Stimulated activated naive CD4-positive, alpha-beta T cell (primary cell): Measurements from ENCODE around the gene GALNT11.
A peak's percentile ranks its signal among the peaks of the same experiment; 100 is the strongest.

Experiments used
- DNase-seq, 6 experiments: peaks; one replicate each; lab custom pipeline; 2025; lab: John Stamatoyannopoulos, UW

The GALNT11 gene

DNA sequence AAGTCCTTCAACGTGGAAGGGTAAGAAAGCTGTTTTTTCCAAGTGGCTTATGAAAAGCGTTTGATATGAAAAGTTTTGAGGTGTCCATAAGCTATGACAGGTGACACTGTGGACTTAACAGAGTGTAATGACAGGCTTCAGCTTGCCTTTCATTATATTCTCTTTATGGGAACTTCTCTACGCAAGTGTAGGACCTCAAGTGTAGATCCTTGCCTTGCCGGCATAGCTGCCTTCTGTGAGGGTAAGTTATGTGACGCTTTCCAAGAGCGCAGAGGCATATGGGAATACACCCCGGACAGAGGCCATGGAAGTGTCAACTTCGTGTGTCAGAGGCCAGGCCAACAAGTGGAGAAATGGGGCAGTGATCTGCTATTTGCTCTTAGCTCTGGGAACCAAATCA lies 91.9 kb downstream of the GALNT11 start:
- no peak for DNase-seq

- DNase-seq = no peak
Observed at GRCh38 chr7:152120210-152120609, 94.7 kb downstream of the GALNT11 start.

- DNase-seq = no peak
Observed at GRCh38 chr7:152120776-152121175, 95.3 kb downstream of the GALNT11 start.

- DNase-seq = no peak
Observed at GRCh38 chr7:152121432-152121831, 96.0 kb downstream of the GALNT11 start.

GRCh38 chr7:152122540-152122939 lies 97.1 kb downstream of the GALNT11 start:
- no peak for DNase-seq

DNA sequence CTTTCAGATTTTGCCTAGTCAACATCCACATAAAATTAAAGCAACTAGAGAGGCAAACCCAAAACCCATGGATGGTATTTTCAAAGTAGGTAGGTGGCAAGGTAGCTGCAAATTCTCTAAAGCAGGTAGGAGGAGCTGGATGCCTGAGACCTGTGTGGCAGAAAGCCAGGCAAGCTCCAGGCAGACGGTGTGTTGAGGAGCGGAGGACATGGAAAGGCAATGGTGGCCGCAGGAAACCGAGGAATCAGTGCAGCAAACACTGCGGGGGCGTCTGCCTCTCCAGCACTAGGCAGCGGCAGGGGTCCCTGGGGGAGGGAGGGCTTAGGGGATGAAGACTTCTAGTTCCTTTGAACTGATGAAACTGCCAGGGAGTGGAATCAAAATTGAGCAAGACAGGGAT lies 101.3 kb downstream of the GALNT11 start:
- DNase-seq = no peak

DNA sequence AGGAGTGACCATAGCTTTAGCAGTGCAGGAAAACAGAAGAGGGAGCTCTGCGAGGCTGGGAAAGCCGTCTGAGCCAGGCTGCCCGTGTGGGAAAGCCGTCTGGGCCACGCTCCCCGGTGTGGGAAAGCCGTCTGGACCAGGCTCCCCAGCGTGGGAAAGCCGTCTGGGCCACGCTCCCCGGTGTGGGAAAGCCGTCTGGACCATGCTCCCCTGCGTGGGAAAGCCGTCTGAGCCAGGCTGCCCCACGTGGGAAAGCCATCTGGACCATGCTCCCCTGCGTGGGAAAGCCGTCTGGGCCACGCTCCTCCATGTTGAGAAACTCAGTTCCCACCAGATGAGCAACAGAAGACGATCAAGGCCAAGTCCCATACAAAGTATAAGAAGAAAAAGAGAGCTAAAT lies 101.8 kb downstream of the GALNT11 start:
- no peak for DNase-seq

DNA sequence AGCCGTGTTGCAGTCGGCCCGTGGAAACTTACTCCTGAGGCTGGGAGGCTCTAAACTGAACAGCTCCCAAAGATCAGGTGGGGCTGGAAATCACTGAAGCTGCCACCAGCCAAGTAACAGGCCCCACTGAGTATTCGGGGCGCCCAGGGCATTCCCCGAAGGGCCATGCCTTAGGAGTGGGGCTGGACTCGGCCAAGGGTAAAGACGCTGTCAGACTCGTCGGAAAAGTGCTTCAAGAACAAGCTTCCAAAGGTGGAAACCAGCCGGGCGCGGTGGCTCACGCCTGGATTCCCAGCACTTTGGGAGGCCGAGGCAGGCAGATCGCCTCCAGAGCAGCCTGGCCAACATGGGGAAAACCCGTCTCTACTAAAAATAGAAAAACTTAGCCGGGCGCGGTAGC lies 102.8 kb downstream of the GALNT11 start:
- DNase-seq = no peak

GRCh38 chr7:152128741-152129461 lies 103.4 kb downstream of the GALNT11 start:
- no peak for DNase-seq

DNA sequence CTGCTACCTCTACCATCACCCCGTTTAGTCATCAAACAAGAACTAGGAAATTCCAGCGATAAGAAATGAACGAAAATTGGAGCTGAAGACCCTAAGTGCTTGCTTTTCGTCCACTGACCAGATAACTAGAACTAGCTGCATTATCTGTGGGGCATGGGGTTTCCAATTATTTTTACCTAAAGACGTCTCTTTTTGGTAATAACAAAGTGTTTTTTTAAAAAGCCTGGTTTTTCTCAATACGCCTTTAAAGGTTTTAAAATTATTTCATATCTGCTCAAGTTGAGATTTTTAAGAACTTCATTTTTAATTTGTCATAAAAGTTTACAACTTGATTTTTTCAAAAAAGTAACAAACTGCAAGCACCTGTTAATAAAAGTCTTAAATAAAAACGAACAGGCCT lies 104.2 kb downstream of the GALNT11 start:
- no peak for DNase-seq

GRCh38 chr7:152130658-152131590 lies 105.5 kb downstream of the GALNT11 start:
- DNase-seq = no peak

- no peak for DNase-seq
Observed at GRCh38 chr7:152131981-152132494, 106.6 kb downstream of the GALNT11 start.

GRCh38 chr7:152132812-152133211 lies 107.3 kb downstream of the GALNT11 start:
- no peak for DNase-seq

- no peak for DNase-seq
Observed at GRCh38 chr7:152133804-152134203, 108.3 kb downstream of the GALNT11 start.

DNA sequence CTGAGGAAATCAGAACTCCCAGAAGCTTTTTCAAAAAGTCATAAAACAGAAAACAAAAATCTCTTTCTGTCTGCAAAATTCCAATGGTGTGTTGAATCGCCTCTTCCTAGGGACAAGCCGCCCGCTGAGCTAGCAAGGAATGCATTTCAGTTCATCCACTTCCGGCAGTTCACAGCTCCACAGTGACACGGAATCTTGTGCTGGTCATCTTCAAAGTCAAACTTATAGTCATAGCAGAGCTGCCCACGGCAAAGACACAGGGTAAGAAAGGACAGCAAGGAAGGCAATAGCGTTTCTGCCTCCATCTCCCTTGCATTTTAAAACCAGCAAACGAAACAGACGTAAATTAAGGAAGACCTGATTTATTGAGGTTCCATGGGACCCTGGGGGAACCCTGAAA lies 111.2 kb downstream of the GALNT11 start:
- no peak for DNase-seq

GRCh38 chr7:152137476-152138025 lies 112.1 kb downstream of the GALNT11 start:
- DNase-seq = no peak

- no peak for DNase-seq
Observed at GRCh38 chr7:152140067-152140466, 114.6 kb downstream of the GALNT11 start.

DNA sequence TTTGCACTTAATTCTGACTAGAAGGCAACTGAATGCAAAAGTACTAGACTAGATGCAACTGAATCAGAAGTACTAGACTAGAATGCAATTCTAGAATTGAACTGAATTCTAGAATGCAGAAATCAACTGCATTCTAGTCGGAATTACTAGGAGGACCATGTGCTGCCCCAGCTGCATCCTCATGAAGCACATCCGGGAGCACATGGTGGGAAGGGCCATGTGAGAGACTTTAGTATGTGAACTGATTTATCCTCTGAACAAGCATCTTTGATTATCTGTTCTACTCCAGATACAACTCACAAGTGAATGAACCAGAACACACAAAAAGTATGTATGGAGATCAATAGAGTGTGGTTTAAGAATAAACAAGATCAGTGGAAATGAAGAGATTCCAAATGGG lies 115.1 kb downstream of the GALNT11 start:
- no peak for DNase-seq

DNA sequence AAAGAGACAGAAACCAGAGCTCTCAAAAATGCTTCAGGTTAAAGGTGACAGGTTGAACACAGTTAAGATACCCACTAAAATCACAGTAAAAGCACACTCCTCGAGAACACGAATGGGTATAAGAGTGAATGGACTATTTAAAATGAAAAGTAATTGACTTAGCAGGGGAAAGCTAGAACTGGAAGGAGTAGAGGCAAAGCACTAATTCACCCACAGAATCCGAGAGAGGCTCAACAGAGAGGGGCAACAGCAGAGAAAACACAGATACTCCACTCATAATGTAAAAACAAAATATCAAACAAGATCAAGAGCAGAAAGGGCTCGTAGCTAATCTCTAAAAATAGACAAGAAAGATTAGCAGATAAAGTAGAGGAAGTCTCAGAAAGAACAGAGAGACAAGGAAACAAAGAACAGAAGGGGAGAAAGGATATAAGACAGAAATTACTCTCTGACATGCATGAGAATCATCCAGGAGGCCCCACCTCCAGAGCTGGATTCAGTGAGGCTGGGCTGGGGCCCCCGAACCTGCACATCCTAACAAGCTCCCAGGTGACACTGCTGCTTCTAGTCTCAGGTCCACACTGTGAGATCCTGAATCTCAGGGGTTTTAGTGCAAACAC lies 117.6 kb downstream of the GALNT11 start:
- peak in 3 of 6 experiments; percentile 23 to 33 (median 33) for DNase-seq

GRCh38 chr7:152144557-152145245 lies 119.2 kb downstream of the GALNT11 start:
- peak in 3 of 6 experiments; percentile 56 to 71 (median 64) for DNase-seq

- DNase-seq = peak in 4 of 6 experiments; percentile 15 to 62 (median 42)
Observed at GRCh38 chr7:152145853-152146466, 120.5 kb downstream of the GALNT11 start.
